ENCODE data around the gene EGFL7. TPM values are rescaled to one million over a fixed set of nuclear protein-coding genes. Genes with fewer than 3 reads are reported as not detected.

EGFL7 gene
- total RNA-seq, 2 donors from 2014 or later, result 0.36 to 0.52 TPM

- H3K9me3 Mint-ChIP-seq, result no peaks in the 10 kb centered on the region
- no peak for DNase-seq (ENCODE audit: low spot score)
- H3K4me1 Mint-ChIP-seq (ENCODE audit: low read depth in 2 of 2), result peaks cover 0 to 2% of the 10 kb centered on the region in 2 donors
- H3K4me3 Mint-ChIP-seq, result no peak overlapping the region
- ATAC-seq, result no peak
- no peaks in the 10 kb centered on the region for H3K27me3 Mint-ChIP-seq
- no peak overlapping the region for H3K27ac Mint-ChIP-seq
- H3K36me3 Mint-ChIP-seq, result no peaks in the 10 kb centered on the region
Measured at GRCh38 chr9:136690806-136691261, 28.1 kb downstream of the EGFL7 start.

- Mint-ChIP-seq H3K27me3 (no peaks in the 10 kb centered on the region), H3K4me3 (no peak overlapping the region), H3K36me3 (no peaks in the 10 kb centered on the region), H3K9me3 (no peaks in the 10 kb centered on the region), H3K4me1 (ENCODE audit: low read depth in 2 of 2) (no peaks in the 10 kb centered on the region), H3K27ac (no peak overlapping the region)
- ATAC-seq (no peak), DNase-seq (ENCODE audit: low spot score) (no peak)
Measured at GRCh38 chr9:136691316-136692184, 28.8 kb downstream of the EGFL7 start.

DNA sequence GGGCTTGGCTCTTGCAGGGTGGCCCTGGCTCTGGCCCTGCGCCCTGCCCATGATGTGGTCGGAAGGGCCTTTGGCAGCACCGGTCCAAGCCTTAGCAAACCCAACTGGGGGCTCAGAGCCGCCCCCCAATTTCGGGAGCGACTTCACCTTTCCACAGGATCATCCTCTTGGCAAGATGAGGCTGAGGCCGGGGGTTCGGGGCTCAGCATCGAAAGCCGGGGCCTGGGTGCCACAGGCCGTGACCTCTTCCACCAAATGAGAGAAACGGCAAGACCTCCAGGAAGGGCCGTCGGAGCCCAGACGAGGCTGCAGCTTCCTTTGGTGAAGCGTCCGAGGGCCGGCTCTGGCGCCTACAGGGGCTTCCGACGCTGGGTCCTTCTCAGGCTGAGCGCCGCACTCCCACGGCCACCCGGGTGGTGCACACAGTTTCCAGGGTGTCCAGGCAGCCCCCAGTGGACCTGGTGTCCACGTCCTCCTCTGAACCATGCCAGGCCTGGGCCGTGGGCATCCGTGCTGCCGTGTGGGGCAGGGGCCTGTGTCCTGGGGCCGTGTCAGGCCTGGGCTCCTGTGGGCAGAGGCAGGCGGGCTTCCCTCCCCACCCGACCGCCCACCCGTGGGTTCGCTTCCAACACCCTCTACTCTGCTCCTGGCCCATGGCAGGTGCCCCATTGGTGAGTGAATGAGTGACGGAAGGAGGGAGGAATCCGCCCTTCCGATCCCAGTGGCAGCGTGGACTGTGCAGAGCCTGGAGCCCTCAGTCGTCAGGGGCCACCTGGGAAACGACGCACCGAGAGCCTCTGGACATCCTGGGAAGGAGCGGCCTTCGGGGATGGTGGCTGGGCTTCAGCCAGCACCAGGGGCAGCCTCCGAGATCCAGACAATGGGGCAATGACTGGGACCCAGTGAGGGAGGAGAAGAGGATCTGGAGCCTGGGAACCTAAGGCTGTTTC, 29.7 kb downstream of the EGFL7 start:
- peaks cover 5% of the 10 kb centered on the region in 2 donors for H3K27me3 Mint-ChIP-seq
- H3K36me3 Mint-ChIP-seq, result no peaks in the 10 kb centered on the region
- DNase-seq (ENCODE audit: low spot score), result no peak
- no peaks in the 10 kb centered on the region for H3K9me3 Mint-ChIP-seq
- no peak for ATAC-seq
- H3K4me1 Mint-ChIP-seq (ENCODE audit: low read depth in 2 of 2), result peaks cover 2 to 5% of the 10 kb centered on the region in 2 donors
- no peak overlapping the region for H3K27ac Mint-ChIP-seq
- H3K4me3 Mint-ChIP-seq, result no peak overlapping the region

DNA sequence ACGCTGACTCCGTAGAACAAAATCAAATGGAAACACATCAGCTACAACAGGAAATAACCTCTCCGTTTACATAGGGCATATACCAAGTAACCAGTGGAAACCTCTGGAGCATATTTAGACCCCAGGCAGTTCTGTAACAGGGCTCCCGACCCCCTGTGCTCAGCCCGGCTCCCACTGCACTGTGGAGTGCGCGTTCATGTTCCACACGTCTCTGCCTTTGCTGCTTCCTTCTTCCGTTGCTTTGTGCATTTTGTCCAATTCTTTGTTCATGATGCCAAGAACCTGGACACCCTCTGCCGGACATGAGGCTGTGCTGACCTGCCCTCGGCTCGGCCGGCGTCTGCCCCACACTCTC, 30.4 kb downstream of the EGFL7 start:
- Mint-ChIP-seq H3K4me1 (ENCODE audit: low read depth in 2 of 2) (peaks cover 2 to 6% of the 10 kb centered on the region in 2 donors), H3K4me3 (no peak overlapping the region), H3K27me3 (peaks cover 7 to 9% of the 10 kb centered on the region in 2 donors), H3K9me3 (no peaks in the 10 kb centered on the region), H3K27ac (no peak overlapping the region), H3K36me3 (no peaks in the 10 kb centered on the region)
- DNase-seq (ENCODE audit: low spot score), result no peak
- ATAC-seq, result no peak

DNA sequence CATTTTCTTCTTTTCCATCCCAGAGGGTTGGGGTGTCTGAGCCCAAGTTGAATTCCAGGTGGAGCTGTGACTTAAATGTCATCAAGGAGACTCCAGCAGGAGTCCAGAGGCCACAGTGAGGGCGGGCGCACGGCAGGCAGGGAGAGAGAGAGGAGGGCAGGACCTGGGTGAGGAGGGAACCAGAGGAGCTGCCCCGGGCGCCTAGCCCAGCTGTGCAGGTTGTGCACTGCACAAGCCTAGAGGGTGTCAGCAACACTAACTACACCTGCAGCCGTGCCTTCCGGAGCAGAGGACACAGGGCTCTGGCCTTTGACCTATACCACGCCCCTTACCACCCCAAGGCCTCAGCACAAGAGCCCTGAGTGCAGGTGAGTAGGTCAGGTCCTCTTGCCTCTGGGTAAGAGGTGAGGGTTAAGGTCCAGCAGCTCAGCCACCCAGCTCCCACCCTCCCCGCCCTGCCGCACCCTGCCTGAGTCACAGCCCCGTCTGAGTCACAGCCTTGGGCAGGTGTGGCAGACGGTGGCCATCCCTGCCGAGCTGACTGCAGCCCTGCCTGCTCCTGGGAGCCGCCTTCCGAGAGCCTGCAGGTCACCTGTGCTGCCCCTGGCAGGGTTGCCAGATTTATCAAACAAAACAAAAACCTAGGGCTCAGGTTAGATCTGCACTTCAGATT, 30.9 kb downstream of the EGFL7 start:
- Mint-ChIP-seq H3K4me1 (ENCODE audit: low read depth in 2 of 2) (peaks cover 2 to 6% of the 10 kb centered on the region in 2 donors), H3K9me3 (no peaks in the 10 kb centered on the region), H3K27me3 (peaks cover 7 to 9% of the 10 kb centered on the region in 2 donors), H3K4me3 (no peak overlapping the region), H3K36me3 (no peaks in the 10 kb centered on the region), H3K27ac (no peak overlapping the region)
- DNase-seq (ENCODE audit: low spot score), result no peak
- no peak for ATAC-seq

- H3K4me3 Mint-ChIP-seq, result no peak overlapping the region
- DNase-seq (ENCODE audit: low spot score), result no peak
- H3K36me3 Mint-ChIP-seq, result no peaks in the 10 kb centered on the region
- peak; percentile 52 to 70 for ATAC-seq
- H3K9me3 Mint-ChIP-seq, result no peaks in the 10 kb centered on the region
- peaks cover 7 to 11% of the 10 kb centered on the region in 2 donors for H3K27me3 Mint-ChIP-seq
- peaks cover 2 to 6% of the 10 kb centered on the region in 2 donors for H3K4me1 Mint-ChIP-seq (ENCODE audit: low read depth in 2 of 2)
- H3K27ac Mint-ChIP-seq, result no peak overlapping the region
Measured at GRCh38 chr9:136694163-136694871, 31.6 kb downstream of the EGFL7 start.

DNA sequence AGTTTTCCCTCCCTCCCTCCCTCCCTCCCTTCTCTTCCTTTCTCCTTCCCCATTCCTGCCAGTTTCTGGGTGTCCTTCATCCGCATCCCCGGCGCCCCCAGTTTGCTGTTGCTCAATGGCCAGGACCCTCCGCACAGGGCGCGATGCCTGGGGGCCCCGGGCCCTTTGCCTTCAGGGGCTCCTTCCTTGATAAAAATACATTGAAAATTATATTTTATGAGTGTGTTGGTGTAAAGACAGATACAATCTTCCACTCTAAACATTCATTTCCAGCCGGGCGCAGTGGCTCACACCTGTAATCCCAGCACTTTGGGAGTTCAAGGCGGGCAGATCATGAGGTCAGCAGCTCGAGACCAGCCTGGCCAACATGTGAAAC, 32.1 kb downstream of the EGFL7 start:
- no peak overlapping the region for H3K27ac Mint-ChIP-seq
- H3K9me3 Mint-ChIP-seq, result no peaks in the 10 kb centered on the region
- no peak for ATAC-seq
- H3K36me3 Mint-ChIP-seq, result no peaks in the 10 kb centered on the region
- peaks cover 7 to 11% of the 10 kb centered on the region in 2 donors for H3K27me3 Mint-ChIP-seq
- no peak for DNase-seq (ENCODE audit: low spot score)
- peaks cover 2 to 6% of the 10 kb centered on the region in 2 donors for H3K4me1 Mint-ChIP-seq (ENCODE audit: low read depth in 2 of 2)
- no peak overlapping the region for H3K4me3 Mint-ChIP-seq

- ATAC-seq (no peak), DNase-seq (ENCODE audit: low spot score) (no peak)
- no peaks in the 10 kb centered on the region for H3K9me3 Mint-ChIP-seq
- no peak overlapping the region for H3K27ac Mint-ChIP-seq
- peaks cover 6 to 10% of the 10 kb centered on the region in 2 donors for H3K4me1 Mint-ChIP-seq (ENCODE audit: low read depth in 2 of 2)
- no peak overlapping the region for H3K4me3 Mint-ChIP-seq
- no peaks in the 10 kb centered on the region for H3K36me3 Mint-ChIP-seq
- H3K27me3 Mint-ChIP-seq, result peaks cover 7 to 11% of the 10 kb centered on the region in 2 donors
Measured at GRCh38 chr9:136695435-136695895, 32.7 kb downstream of the EGFL7 start.

- Mint-ChIP-seq H3K9me3 (no peaks in the 10 kb centered on the region), H3K27me3 (peaks cover 7 to 11% of the 10 kb centered on the region in 2 donors), H3K4me1 (ENCODE audit: low read depth in 2 of 2) (peaks cover 8 to 13% of the 10 kb centered on the region in 2 donors), H3K36me3 (no peaks in the 10 kb centered on the region), H3K27ac (no peak overlapping the region), H3K4me3 (no peak overlapping the region)
- ATAC-seq, result no peak
- no peak for DNase-seq (ENCODE audit: low spot score)
Measured at GRCh38 chr9:136695955-136696354, 33.2 kb downstream of the EGFL7 start.

- DNase-seq (ENCODE audit: low spot score) (no peak), ATAC-seq (no peak)
- Mint-ChIP-seq H3K36me3 (no peaks in the 10 kb centered on the region), H3K9me3 (no peaks in the 10 kb centered on the region), H3K4me3 (no peak overlapping the region), H3K27ac (no peak overlapping the region), H3K4me1 (ENCODE audit: low read depth in 2 of 2) (peaks cover 14 to 19% of the 10 kb centered on the region in 2 donors), H3K27me3 (peaks cover 7 to 12% of the 10 kb centered on the region in 2 donors)
Measured at GRCh38 chr9:136696502-136696901, 33.8 kb downstream of the EGFL7 start.

DNA sequence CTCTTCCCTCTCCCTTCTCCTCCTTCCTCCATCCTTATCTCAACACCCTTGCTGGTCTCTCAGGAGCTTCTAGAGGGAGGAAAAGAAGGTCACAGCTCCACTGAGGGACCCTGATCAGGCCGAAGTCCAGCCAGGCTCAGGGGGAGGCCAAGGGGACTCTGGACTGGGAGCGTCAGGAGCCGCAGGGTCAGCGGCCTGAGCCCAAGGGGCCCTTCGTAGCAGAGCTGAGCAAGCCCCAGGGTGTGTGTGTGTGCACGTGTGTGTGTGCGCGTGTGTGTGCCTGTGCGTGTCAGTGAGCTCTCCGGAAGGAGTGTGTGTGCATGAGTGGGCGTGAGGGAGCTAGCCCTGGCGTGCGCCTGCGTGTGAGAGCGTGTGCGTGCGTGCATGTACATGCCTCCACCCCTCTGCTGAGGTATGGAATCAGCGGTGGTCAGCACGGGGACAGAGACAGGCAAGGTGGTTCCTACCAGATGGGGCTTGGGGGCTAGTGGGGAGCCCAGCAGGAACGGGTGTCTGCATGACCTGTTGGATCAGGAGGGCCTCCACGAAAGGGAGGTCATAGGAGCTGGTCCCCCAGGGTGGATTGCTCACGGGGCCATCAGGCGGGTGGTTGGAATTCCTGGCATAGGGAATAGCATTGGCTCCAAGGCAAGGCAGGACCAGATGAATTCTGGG, 34.6 kb downstream of the EGFL7 start:
- ATAC-seq (no peak), DNase-seq (ENCODE audit: low spot score) (no peak)
- Mint-ChIP-seq H3K36me3 (no peaks in the 10 kb centered on the region), H3K27ac (peak overlapping the region in 1 of 2 donors; percentile 28), H3K27me3 (peaks cover 7 to 17% of the 10 kb centered on the region in 2 donors), H3K4me3 (no peak overlapping the region), H3K4me1 (ENCODE audit: low read depth in 2 of 2) (peaks cover 17 to 25% of the 10 kb centered on the region in 2 donors), H3K9me3 (no peaks in the 10 kb centered on the region)

- no peak overlapping the region for H3K4me3 Mint-ChIP-seq
- ATAC-seq, result no peak
- peaks cover 7 to 18% of the 10 kb centered on the region in 2 donors for H3K27me3 Mint-ChIP-seq
- H3K9me3 Mint-ChIP-seq, result no peaks in the 10 kb centered on the region
- peak overlapping the region in 1 of 2 donors; percentile 28 for H3K27ac Mint-ChIP-seq
- DNase-seq (ENCODE audit: low spot score), result no peak
- no peaks in the 10 kb centered on the region for H3K36me3 Mint-ChIP-seq
- peaks cover 17 to 25% of the 10 kb centered on the region in 2 donors for H3K4me1 Mint-ChIP-seq (ENCODE audit: low read depth in 2 of 2)
Measured at GRCh38 chr9:136697821-136698526, 35.3 kb downstream of the EGFL7 start.
